HG03175 (cell line): ENCODE data around the gene CAPZA2.
"Not testable (repeated sequence)": the region's sequence is repeated elsewhere in the genome, so short reads cannot be mapped to it uniquely, and the experiment has no call there.

Experiments
- ATAC-seq: cut with Tn5 transposase; IDR thresholded peaks from one replicate; pipeline ENCODE4 v1.9.1; 2021; ENCODE audit warnings: mild to moderate bottlenecking, moderate library complexity; ENCODE audit not compliant: unreplicated experiment

CAPZA2 gene

DNA sequence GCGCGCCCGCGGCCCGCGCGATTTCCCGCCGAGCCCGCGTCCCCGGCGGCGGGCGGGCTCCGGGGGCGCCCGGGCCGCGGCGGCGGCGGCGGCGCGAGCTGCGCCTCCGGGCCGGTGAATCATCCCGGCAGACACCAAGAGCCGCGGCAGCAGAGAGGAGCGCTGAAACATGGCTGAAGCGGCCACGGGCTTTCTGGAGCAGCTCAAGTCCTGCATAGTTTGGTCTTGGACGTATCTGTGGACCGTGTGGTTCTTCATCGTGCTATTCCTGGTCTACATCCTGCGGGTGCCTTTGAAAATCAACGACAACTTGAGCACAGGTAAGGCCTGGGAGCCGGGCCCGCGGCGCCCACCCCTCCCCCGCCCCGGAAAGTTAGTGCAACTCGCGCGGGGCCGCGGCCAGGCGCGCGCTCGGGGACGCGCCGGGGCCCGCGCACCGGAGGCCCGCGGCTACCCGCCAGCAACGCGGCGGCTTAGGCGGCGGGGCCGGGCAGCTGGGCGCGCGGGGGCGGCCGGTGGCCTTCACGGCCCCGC, 91.1 kb downstream of the CAPZA2 start, which contains the start of gene ST7:
TSS of gene ST7 (plus strand) at position 130 of the 534 bp plus-strand sequence. CDS start at position 170, 40 bp downstream.
- peak; percentile 39 for ATAC-seq

DNA sequence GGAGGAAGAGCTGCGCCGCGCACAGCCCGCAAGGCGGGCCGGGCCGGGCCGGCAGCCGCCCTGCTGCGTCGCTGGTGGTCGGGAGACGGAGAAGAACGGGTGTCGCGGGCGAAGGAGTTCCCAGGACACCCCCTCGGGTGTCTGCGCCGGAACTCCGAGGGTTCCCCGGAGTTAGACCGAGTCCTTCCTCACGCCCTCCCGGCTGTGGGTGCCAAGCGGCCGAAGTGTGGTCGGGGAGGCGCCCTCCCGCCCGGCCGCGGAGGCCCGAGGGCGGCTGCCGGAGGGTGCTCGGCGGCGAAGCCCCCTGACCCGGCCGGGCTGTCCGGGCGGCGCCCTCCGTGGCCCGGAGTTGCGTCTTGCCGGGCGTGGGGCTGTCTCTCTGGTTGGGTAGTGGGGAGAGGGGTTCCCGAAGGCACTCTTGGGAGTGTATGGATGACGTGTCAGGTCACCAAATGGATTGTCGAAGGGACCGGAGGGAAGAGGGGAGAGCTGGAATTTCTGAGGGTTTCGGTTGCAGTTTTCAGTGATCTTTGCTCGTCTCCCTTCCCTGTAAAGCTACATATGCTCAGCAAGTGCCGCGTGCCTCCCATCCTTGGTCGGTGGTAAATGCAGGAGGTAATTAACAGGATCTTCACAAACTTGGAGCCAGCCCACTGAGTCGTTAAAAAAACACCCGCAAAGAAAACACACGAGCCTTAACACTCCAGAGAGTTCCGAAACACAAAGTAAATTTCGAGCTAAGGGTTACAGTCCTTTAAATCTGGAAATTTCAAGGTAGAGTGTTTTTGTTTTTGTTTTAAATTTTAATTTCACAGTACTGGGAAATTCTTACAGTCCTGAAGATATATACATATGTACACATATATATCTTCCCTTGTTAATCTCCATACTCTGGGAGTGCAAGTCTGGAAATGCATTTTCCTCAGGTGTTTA, 91.8 kb downstream of the CAPZA2 start:
- ATAC-seq = peak; percentile 16

DNA sequence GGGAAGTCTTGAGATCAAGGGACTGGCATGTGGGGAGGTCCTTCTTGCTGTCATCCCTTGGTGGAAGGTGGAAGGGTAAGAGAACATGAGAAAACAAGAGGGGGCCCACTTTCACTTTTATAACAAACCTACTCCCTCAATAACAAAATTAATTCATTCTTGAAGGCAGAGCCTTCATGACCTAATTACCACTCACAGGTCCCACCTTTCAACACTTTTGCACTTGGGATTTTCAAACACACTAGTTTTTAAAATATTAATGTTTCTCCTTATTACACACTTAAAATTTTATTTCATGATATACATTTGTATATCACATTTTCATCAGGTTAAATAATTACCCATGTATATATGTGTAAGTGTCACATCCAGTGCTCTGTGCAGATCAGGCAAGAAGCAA, 93.0 kb downstream of the CAPZA2 start:
- no peak for ATAC-seq

DNA sequence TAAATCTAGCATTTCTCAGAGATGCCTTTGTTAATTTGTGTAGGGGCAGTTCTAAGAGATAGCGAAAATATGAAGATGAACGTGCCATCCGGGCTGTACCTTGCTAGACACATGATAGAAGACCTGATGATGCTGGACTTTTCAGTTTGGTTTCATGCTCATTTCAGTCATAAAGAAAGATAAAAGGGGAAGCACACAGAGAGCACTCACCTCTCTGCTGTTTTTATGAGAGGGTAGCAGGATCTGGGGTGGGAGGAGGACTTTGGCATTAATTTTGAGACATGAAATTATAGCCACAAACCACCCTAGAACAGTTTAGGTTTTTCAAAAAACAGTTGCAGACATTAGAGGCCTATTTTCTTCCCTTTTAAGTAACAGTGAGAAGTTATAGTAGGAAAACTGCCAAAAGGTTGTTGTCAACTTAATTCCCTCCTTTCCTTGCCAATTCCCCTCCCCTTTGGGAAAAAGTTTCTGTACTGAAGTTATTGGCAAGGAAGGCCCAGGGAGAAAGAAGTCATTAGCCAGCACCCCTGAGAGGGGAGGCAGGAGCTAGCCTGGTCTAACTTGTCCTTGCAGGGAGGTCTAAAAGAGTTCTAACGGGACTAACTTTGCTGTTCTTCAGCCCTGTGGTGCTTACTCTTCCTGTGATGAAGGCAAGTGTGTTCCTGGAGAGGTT, 93.6 kb downstream of the CAPZA2 start:
- ATAC-seq = peak; percentile 77

DNA sequence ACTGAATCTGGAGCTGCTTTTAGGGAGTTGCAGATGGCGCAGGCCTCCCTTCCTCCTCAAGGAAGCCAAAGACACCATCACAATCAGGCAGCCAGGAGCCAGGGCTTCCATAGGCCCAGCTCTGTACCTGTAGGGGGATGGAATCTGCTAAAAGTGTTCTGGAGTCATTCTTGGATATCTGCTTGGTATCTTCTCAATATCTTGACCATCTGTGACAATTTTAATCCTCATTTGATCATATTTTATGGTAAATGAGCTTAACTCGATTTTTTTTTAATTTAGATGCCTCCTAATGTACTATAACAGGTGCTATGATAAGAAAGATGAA, 94.1 kb downstream of the CAPZA2 start:
- ATAC-seq = no peak

DNA sequence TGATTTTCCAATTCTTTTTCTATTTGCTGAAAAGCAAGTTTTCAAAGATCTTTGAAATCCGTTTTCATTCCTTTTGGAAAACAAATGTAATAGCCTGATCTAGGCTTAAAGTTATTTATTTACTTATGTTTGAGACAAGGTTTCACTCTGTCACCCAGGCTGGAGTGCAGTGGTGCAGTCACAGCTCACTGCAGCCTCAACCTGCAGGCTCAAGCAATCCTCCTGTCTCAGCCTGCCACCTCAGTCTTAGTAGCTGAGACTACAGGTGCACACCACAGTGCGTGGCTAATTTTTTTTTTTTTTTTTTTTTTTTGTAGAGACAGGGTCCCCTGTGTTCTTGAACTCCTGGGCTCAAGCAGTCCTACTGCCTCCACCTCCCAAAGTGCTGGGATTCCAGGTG, 95.5 kb downstream of the CAPZA2 start:
- peak; percentile 42 for ATAC-seq

DNA sequence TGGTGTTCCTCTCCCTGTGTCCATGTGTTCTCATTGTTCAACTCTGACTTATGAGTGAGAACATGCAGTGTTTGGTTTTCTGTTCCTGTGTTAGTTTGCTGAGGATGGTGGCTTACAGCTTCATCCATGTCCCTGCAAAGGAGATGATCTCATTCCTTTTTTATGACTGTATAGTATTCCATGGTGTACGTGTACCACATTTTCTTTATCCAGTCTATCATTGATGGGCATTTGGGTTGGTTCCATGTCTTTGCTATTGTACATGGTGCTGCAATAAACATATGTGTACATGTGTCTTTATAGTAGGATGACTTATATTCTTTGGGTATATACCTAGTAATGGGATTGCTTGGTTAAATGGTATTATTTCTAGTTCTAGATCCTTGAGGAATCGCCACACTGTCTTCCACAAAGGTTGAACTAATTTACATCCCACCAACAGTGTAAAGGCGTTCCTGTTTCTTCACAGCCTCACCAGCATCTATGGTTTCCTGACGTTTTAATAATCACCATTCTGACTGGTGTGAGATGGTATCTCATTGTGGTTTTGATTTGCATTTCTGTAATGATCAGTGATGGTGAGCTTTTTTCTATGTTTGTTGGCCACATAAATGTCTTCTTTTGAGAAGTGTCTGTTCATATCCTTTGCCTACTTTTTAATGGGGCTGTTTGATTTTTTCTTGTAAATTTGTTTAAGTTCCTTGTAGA, 99.7 kb downstream of the CAPZA2 start:
- ATAC-seq = not testable (repeated sequence)

DNA sequence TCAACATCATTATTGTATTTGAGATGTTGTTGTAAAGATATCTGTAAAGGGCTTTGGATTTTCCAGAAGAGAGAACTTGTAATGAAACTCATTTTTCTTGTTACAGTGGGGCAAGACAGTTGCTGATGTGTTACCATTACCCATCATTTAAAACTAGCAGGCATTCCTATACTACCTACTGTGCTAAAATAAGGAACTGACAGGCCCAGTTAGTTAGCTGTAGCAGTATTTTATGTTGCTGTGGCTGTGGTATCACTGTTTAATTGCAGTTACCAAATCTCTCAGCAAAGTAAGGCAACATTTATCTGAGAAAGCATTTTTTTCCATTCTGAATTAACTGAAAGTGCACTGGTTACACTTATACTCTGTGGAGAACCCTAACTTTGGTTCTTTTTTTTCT, 100.8 kb downstream of the CAPZA2 start:
- no peak for ATAC-seq

DNA sequence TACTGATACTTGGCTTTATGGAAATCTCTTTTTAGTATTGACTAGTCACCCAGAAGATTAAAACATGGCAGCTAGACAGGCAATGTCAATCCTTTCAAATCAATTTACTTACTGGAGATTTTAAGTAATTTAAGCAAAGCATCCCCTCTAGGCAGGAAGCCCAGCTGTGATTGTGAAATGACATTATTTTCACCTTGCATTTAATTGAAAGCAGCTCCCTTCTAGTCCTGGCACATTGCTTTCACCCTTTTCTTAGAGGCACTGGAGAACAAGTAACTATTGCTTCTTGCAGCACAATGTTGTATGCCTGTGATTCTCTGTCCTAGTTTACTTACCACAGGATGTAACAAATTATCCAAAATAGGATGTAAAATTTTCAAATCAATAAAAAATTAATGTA, 104.2 kb downstream of the CAPZA2 start:
- no peak for ATAC-seq

DNA sequence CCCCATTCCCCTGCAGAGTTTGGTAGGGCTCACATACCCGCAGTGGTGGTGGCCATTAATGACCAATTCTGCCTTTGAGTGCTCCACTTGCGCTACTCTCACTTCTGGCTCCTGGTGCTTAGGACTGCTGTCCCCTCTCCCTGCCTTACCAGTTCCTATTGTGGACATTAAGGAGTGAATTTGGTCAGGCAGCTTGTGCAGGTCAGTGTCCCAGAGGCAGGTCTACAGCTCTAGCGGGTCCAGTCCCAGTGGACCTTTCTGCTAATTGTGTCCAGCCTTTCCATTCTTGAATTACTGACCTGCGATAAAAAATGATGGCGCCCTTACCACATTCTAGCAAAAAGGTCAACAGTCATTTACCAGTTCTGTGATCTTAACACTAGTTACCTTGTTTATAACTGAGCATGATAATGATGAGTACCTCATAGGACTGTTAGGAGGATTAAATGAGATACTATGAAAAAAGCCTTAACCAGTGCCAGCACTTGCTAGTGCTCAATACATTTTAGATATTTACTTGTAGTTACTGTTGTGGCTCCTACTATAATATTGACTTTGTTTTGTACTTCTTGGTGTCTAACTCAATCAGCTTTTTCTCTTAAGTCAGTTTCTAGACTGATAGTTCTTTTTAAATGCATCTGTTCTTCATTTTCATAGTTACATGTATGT, 105.0 kb downstream of the CAPZA2 start:
- ATAC-seq = no peak

DNA sequence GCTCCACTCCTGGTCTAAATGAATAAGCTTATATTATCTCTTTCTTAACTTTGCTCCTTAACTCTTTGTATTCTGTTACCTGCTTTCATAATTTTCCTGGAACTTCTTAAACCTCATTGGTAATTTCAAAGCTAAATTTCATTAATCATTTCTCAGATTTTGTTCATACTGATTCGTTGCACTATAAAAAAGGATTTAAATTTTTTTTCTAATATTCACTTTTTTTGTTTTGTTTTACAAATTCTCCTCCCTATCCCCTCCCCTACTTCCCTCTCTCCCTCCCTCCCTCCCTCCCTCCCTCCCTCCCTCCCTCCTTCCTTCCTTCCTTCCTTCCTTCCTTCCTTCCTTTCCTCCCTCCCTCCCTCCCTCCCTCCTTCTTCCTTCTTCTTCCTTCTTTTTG, 105.6 kb downstream of the CAPZA2 start:
- ATAC-seq = no peak

DNA sequence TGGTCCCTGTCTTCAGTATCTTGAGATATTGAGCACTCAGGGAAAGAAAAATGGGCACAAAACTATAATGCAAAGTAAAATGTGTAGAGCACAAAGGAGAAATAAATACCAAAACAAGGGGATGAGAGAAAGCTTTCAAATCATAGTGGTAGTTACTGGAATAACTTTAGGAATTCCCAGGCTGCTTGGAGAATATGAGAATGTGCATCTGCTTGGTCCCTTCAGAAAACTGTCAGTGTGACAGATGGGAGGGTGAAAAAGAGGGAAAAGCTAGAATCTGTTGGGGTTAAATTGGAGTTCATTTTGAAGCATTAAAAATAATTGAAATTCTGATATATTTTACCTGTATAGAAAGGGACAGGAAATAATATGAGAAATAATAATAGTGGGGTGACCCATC, 106.2 kb downstream of the CAPZA2 start:
- no peak for ATAC-seq

DNA sequence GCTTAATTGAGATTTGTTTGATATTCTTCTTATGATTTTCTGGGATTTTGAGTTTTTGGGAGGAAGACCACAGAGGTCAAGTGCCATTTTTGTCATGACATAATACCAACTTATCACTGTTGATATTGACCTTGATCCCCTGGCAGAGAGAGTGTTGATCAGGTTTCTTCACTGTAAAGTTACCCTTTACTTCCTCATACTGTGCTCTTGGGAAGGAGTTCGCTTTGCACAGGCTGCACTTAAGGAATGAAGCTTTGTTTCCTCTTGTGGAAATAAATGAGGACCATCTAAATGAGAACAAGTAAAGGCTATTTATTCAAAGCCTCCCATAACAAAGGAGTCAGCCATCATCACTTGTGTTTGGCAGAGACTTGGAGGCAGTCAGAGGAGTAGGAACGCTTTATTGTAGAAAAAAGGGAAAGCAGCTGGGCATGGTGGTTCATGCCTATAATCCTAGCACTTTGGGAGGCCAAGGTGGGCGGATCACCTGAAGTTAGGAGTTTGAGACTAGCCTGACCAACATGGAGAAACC, 107.0 kb downstream of the CAPZA2 start:
- no peak for ATAC-seq

DNA sequence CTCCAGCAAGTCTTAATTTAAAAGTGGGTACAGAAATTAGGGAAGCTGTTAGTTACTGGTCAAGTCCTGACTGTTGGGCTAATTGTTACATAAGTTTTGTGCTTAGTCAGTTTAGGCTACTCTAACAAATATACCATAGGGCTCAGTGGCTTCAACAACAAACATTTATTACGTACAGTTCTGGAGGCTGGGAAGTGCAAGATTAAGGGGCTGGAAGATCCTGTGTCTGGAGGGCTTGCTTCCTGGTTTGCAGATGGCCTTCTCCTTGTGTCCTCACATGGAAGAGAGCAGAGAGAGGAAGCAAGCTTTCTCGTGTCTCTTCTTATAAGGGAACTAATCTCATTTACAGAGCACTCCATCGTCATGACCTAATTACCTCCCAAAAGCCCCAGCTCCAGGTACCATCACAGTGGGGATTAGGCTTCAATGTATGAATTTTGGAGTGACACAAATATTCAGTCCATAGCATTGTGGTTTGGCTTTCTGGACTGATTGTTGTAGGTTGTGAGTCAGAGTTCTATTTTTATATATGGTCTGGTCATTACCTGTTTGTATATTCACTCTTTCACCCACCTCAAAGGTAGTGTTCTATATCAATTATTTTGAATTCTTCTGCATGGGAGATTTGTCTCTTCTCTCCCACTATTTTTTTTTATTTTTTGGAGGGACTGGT, 108.0 kb downstream of the CAPZA2 start:
- peak; percentile 74 for ATAC-seq

DNA sequence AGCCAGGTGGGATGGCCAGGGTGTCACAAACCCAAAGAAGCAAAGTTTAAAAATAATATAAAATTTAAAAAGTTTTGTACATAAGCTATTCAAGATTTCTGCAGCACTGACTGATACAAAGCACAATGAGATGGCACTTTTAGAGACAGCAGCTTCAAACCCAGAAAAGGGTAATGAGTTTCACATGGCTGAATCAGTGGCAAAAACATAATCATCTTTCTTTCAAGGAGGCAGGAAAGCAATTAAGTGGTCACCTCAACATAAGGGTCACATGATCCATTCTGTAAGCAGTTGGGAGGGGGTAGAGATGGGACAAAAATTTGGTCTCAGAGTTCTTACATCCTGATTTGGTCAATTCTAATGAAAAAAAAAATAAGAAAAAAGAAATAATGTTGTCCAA, 108.8 kb downstream of the CAPZA2 start:
- ATAC-seq = not testable (repeated sequence)
